IPS-15b (cell line): Measurements from ENCODE around the gene SORBS2.
"Not testable (repeated sequence)": the region's sequence is repeated elsewhere in the genome, so short reads cannot be mapped to it uniquely, and the experiment has no call there.

Experiments
- H3K27me3 ChIP-seq: one replicate; pipeline ENCODE4 v1.6.1; 2013; ENCODE audit warnings: low read length; ENCODE audit not compliant: control insufficient read depth, insufficient read depth
- H3K36me3 ChIP-seq: one replicate; pipeline ENCODE4 v1.6.1; 2013; ENCODE audit warnings: low read length; ENCODE audit not compliant: control insufficient read depth, insufficient read depth
- H3K4me1 ChIP-seq: one replicate; pipeline ENCODE4 v1.6.1; 2013; ENCODE audit warnings: mild to moderate bottlenecking, low read length; ENCODE audit not compliant: control insufficient read depth, insufficient read depth
- H3K4me3 ChIP-seq: one replicate; pipeline ENCODE4 v1.5.1; 2013; ENCODE audit warnings: low read depth, low read length
- H3K9ac ChIP-seq: one replicate; pipeline ENCODE4 v1.6.1; 2013; ENCODE audit warnings: low read depth, mild to moderate bottlenecking, low read length
- H3K9me3 ChIP-seq: one replicate; pipeline ENCODE4 v1.6.1; 2013; ENCODE audit warnings: mild to moderate bottlenecking, low read length; ENCODE audit not compliant: control insufficient read depth, insufficient read depth

SORBS2 gene

DNA sequence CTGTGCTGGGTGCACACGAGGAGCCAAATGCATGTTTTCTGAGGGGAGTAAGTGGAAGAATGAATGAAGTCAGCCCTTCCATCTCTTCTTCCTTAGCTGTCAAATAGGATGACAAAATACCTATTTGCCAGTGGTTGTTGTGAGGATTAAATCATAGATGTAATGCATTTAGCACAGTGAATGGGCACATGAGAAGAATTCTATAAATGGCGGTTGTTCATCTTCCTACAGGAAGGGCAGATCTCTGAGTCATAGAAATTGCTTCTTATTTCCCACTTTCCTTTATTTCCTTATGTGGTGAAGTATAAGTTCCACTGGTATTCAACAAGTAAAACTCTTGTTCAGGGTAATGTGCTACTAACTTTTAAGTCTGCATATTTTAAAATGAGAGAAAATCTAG is 83.1 kb downstream of the SORBS2 start:
- no peaks in the 10 kb centered on the region for H3K4me1 ChIP-seq
- H3K9ac ChIP-seq: no peak overlapping the region
- no peak overlapping the region for H3K4me3 ChIP-seq
- H3K27me3 ChIP-seq: no peaks in the 10 kb centered on the region
- H3K36me3 ChIP-seq: no peaks in the 10 kb centered on the region
- H3K9me3 ChIP-seq: no peaks in the 10 kb centered on the region

DNA sequence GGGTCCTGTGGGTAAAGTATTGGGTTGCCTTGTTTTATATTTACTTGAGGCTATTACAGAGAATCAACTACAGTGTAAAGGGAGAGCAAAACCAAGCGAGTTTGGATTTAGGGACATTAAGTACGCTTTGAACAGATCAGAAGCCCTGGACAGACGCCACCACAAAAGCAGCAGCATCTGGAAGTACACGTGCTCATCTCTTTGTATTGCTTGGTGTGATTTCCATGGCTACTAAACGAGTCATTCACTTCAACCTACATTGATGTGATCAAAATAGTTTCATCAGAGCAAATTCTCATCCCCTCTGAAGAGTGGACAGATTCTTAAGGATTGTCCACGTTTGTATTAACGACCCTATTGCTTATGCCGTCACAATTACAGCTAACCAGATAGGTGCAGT is 85.1 kb downstream of the SORBS2 start:
- Histone ChIP-seq H3K9ac (no peak overlapping the region), H3K4me1 (no peaks in the 10 kb centered on the region), H3K4me3 (no peak overlapping the region), H3K27me3 (no peaks in the 10 kb centered on the region), H3K36me3 (no peaks in the 10 kb centered on the region), H3K9me3 (no peaks in the 10 kb centered on the region)

DNA sequence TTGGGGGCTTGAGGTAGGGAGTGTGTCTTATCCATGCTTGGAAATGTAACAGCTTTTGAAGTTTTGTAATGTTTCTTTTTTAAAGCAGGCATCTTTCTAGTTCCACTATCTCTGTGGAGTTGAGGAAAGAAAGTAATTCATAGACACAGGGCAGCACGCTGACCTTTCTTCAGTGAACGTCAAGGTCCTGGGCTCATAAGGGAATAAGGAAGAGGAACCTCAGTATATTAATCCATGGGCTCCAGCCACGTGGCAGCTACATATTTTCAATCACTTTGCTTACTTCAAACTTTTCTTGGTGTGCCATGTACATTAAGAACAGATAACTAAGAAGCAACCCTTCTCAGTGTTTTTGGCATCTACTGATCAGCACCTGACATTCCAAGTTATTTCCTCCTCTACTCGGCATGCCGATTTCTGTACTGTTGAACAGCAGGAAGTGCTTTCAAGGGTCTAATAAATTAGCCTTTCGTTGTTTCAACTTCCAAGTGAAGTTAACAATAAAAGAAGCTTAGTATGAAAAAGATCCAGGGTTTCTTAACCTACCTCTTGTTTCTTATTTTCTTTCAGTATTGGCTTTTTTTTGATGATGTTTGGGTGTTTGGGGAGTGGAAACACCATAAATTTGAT is 88.2 kb downstream of the SORBS2 start:
- Histone ChIP-seq H3K27me3 (no peaks in the 10 kb centered on the region), H3K36me3 (no peaks in the 10 kb centered on the region), H3K4me1 (no peaks in the 10 kb centered on the region)

DNA sequence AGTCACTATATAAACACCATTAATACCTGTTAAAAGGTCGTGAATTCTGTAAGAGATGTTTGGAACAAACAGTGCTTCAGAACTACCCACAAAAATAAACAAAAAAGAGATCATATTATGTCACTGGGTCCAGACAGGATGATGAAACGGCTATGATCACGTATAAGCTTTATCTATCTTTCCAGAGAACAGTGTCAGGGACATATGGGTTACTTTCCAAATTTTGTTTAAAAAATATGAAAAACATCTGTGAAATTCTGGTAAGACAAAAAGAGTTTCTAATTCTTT is 90.0 kb downstream of the SORBS2 start:
- no peaks in the 10 kb centered on the region for H3K9me3 ChIP-seq
- no peaks in the 10 kb centered on the region for H3K36me3 ChIP-seq
- H3K9ac ChIP-seq: no peak overlapping the region
- H3K27me3 ChIP-seq: no peaks in the 10 kb centered on the region
- H3K4me3 ChIP-seq: no peak overlapping the region
- H3K4me1 ChIP-seq: no peaks in the 10 kb centered on the region

More for the DNA sequence above, 88.2 kb downstream of the SORBS2 start:
- Histone ChIP-seq H3K9ac (no peak overlapping the region), H3K4me3 (no peak overlapping the region), H3K9me3 (no peaks in the 10 kb centered on the region)

DNA sequence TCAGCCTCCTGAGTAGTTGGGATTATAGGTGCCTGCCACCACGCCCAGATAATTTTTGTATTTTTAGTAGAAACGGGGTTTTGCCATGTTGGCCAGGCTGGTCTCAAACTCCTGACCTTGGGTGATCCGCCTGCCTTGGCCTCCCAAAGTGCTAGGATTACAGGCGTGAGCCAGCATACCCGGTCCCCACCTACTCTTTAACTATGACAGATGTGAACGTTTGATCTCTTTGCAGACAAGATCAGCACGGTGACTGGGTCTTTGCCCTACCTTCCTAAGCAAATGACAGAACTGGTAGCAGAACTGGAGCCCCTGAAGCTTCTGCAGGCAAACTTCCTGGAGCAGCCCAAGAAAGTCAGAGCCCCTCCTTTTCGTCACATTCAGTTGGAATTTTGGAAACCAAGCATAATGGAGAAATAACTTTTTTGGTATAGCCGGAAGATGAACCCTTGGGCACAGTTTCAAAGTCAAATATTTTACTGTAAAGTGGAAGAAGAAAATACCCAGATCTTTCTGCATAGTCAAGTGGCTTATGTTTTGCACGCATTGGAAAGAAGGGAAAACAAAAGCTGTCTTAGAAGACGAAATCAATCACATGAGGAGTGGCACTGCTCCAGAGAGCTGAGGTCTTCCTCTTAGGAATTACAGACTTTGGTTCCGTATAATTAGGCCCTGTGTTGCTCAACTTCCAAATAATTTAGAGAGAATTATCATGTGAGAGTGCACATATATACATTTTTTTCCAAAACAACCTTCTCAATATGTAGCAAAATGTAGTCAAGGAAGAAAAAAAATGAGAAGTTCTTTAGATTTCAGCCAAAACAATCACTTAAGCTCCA is 90.6 kb downstream of the SORBS2 start:
- Histone ChIP-seq H3K36me3 (no peaks in the 10 kb centered on the region), H3K4me1 (no peaks in the 10 kb centered on the region), H3K4me3 (no peak overlapping the region), H3K9ac (no peak overlapping the region), H3K27me3 (no peaks in the 10 kb centered on the region), H3K9me3 (no peaks in the 10 kb centered on the region)

DNA sequence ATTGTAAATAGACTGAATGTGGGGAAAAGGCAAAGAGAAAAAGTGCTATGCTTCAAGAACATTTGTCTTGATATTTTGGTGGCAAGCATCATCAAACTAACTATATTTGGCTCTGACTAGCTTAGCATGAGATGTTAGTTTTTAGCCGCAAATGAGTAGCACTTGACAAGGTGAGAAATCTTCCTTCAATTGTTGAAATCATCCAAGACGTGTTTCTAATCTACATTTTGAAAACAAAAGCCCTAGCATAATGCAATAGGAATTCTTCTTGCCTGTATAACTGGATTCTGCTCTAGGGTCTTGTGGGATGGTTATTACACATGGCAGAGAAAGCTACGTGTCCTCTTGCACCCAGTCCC is 92.5 kb downstream of the SORBS2 start:
- H3K27me3 ChIP-seq: no peaks in the 10 kb centered on the region
- H3K4me3 ChIP-seq: no peak overlapping the region
- H3K36me3 ChIP-seq: no peaks in the 10 kb centered on the region
- no peaks in the 10 kb centered on the region for H3K4me1 ChIP-seq
- no peak overlapping the region for H3K9ac ChIP-seq
- no peaks in the 10 kb centered on the region for H3K9me3 ChIP-seq

DNA sequence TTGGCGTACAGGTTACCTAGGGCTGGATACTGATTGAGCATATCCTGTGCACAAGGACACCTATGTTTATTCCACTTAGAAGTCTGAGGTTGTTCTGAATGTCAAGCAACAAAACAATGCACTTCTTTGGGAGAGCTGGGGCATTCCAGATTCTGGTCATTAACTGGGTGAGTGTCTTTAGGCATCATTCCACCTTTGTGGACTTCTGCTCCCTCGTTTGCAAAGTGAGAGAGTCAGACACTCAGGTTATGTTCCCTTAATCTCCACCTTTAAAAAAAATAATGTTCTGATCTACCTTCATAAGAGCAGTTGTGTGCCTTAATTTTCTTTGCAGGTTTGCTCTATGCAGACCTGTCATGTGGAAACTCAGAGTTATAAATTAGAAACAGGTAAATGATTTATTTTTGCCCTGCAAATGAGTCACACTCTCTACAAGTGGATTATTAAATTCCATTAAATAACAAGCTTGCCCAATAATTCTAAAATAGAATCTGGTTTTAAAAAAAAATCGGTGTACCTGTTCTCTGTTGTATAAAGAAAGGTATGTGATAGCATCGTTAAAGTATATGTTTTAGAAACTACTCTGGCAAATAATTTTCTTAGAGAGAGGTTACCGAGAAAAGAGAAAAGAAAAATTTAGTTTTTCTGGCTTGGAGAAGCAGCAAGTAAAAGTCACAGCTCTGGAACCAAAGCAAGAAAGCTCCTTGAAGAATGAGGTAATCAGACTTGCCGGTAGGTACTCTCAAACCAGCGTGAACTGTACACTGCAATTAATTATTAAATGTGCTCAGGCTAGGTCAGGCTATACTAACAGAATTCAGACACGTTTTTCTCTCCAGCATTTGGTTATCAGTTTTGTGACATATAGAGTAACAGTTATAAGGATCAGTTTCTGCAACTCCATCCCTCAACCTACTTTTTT is 93.2 kb downstream of the SORBS2 start:
- Histone ChIP-seq H3K9me3 (no peaks in the 10 kb centered on the region), H3K36me3 (no peaks in the 10 kb centered on the region), H3K9ac (no peak overlapping the region), H3K27me3 (no peaks in the 10 kb centered on the region), H3K4me3 (no peak overlapping the region), H3K4me1 (no peaks in the 10 kb centered on the region)

DNA sequence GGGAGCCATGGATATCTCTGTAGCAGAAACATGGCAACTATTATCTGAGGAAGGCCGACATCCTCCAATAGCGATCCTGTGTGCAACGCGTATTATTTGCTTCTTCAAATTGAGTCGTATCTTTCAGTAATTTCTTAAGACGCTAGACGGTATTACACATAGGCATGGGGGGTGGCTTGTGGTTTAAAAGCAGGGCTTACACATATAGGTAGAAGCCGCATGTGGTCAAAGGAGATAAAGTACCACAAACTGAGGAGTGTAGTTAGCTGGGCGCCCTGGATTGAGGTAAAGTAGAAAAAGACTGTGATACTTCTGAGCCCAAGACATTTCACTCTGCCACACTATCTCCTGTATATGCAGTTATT is 94.6 kb downstream of the SORBS2 start:
- no peaks in the 10 kb centered on the region for H3K27me3 ChIP-seq
- no peak overlapping the region for H3K4me3 ChIP-seq
- no peaks in the 10 kb centered on the region for H3K9me3 ChIP-seq
- no peaks in the 10 kb centered on the region for H3K36me3 ChIP-seq
- no peak overlapping the region for H3K9ac ChIP-seq
- no peaks in the 10 kb centered on the region for H3K4me1 ChIP-seq

DNA sequence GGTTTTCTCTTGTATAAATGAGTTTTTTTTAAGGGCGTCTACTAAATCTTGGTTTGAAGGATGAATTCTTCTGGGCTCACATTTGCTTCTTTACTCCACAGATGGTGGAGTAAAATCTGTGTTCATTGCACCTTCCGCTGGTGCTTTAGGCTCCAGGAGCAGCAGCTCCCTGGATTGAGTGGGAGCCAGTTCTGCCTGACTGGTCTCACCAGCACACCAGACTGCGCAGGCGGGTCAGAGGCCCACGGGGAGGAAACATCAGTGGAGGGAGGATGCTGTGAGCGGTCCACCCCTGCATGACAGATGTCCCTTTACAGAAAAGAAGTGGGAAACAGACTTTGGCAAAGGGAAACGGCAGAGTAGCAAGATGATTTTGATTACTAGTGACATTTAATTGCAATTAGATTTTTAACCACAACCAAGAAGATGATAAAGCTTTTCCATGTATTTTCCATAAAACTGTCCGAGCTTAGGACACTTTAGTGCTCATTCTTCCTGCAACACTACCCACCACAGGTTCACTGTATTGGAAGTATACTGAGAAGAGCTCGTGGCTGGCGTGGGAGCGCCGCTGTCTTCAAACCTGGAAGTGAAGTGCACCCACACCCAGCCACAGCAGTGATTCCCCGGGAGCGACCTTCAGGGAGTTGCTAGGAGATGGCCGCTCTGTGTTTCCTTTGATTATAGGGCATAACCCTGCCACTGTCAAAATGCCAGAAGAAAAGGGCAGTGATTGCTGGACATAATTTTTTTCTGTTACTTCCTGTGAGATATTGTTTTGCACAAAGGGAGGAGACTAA is 95.2 kb downstream of the SORBS2 start:
- H3K9me3 ChIP-seq: no peaks in the 10 kb centered on the region
- no peak overlapping the region for H3K9ac ChIP-seq
- no peak overlapping the region for H3K4me3 ChIP-seq
- no peaks in the 10 kb centered on the region for H3K36me3 ChIP-seq
- H3K4me1 ChIP-seq: no peaks in the 10 kb centered on the region
- H3K27me3 ChIP-seq: no peaks in the 10 kb centered on the region

DNA sequence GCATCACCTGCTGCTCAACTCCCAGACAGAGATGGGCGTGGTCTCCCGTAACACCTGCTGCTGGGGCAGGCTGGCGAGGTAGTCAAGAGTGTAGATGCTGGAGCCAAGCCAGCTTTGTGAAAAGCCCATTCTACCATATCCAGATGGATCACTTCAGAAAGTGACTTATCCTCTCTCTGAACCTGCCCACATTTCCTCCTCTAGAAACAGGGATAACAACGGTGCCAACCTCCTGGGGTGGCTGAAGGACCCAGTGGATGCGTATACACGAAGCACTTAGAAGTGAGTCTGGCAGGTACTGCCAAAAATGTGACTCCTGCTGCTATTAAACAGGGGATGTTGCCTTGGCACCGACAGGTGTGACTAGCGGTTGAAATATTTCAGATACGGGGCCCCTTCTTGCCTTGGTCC is 95.8 kb downstream of the SORBS2 start:
- Histone ChIP-seq H3K27me3 (no peaks in the 10 kb centered on the region), H3K4me1 (no peaks in the 10 kb centered on the region), H3K9ac (no peak overlapping the region), H3K4me3 (no peak overlapping the region), H3K36me3 (no peaks in the 10 kb centered on the region), H3K9me3 (no peaks in the 10 kb centered on the region)

DNA sequence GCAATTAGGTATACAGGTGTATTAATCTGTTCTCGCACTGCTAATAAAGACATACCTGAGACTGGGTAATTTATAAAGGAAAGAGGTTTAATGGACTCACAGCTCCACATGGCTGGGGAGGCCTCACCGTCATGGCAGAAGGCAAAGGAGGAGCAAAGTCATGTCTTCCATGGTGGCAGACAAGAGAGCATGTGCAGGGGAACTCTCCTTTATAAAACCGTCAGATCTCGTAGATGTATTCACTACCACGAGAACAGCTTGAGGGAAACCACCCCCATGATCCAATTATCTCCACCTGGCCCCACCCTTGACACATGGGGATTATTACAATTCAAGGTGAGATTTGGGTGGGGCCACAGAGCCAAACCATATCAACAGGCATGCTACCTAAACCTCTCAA is 97.5 kb downstream of the SORBS2 start:
- not testable (repeated sequence) for H3K4me1 ChIP-seq, H3K9ac ChIP-seq, H3K36me3 ChIP-seq, H3K4me3 ChIP-seq, H3K9me3 ChIP-seq, H3K27me3 ChIP-seq
